GM12891 (cell line): ENCODE results near the gene ADAM23.

ENCODE experiments used
- POLR2A ChIP-seq: IDR thresholded peaks from 2 replicates; pipeline ENCODE4 v1.6.1; 2011; ENCODE audit warnings: low read depth, low read length, control low read depth
- POLR2AphosphoS5 ChIP-seq: IDR thresholded peaks from 2 replicates; pipeline ENCODE4 v1.6.1; 2011; ENCODE audit warnings: low read depth, low read length, control low read depth
- TAF1 ChIP-seq: IDR thresholded peaks from 2 replicates; pipeline ENCODE4 v1.6.1; 2011; ENCODE audit warnings: low read depth, low read length, control low read depth

DNA sequence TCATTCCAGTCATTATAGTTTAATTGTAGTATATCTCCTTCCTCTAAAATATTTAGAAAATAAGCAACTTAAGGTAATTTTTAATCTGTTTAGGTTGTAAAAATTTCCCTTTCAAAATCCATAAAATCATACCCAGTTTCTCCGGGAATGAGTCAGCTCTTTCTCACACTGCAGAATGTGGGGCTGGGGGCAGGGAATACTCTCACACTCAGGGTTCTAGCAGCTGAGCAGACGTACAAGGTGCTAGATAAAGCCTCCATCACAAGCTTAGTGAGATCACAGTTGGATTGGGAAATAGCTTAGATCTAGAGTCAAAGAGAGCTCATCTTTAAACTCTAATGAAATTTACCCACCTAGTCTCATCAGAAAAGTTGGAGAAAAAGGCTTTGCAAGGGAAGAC is 119.0 kb downstream of the ADAM23 start:
- TF ChIP-seq POLR2A (no peak), POLR2AphosphoS5 (no peak), TAF1 (no peak)
